GM12865 (cell line): ENCODE data around the gene PLA2G4D.
A peak's percentile ranks its signal among the peaks of the same experiment; 100 is the strongest.

Experiments
- DNase-seq: peaks from one replicate; pipeline ENCODE4 v3.0.0; 2010; ENCODE audit warnings: low read depth
- H3K4me3 ChIP-seq: 2 replicates; pipeline ENCODE4 v1.5.1; 2011; ENCODE audit warnings: mild to moderate bottlenecking, low read depth, low read length, control low read depth
- CTCF ChIP-seq: IDR thresholded peaks from 2 replicates; pipeline ENCODE4 v1.5.1; 2011; ENCODE audit warnings: low read length, control low read depth, low read depth, inconsistent platforms; ENCODE audit not compliant: insufficient read depth; ENCODE audit errors: missing control alignments

Gene PLA2G4D, protein sequence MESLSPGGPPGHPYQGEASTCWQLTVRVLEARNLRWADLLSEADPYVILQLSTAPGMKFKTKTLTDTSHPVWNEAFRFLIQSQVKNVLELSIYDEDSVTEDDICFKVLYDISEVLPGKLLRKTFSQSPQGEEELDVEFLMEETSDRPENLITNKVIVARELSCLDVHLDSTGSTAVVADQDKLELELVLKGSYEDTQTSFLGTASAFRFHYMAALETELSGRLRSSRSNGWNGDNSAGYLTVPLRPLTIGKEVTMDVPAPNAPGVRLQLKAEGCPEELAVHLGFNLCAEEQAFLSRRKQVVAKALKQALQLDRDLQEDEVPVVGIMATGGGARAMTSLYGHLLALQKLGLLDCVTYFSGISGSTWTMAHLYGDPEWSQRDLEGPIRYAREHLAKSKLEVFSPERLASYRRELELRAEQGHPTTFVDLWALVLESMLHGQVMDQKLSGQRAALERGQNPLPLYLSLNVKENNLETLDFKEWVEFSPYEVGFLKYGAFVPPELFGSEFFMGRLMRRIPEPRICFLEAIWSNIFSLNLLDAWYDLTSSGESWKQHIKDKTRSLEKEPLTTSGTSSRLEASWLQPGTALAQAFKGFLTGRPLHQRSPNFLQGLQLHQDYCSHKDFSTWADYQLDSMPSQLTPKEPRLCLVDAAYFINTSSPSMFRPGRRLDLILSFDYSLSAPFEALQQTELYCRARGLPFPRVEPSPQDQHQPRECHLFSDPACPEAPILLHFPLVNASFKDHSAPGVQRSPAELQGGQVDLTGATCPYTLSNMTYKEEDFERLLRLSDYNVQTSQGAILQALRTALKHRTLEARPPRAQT

GRCh38 chr15:42094512-42094963 is at the start of gene PLA2G4D:
PLA2G4D (minus strand) TSS chr15:42094562; CDS start chr15:42094459, 103 bp downstream.
- TF ChIP-seq CTCF: no peak
- peak; percentile 25 for DNase-seq

DNA sequence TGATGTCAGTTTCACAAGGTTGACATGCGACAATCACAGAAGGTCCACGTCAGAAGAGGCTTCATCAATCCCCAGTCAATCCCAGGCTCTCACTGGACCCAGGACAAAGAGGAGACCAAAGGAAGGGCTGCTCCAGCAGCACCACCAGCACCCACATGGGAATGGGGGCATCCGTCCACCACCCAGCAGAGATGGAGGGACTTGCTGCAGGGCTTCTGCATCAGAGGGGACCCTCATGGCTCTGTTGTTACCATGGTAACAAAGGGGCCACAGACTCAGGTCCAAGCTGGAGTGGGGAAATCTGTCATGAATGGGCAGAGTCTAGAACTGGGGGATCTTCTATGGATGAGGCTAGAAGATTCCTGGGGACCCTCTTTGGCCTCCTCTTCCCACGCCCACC is 49.0 kb upstream of the PLA2G4D start:
- no peak for TF ChIP-seq CTCF
- no peak overlapping the region for H3K4me3 ChIP-seq
- DNase-seq: no peak

More at GRCh38 chr15:42094512-42094963, at the start of gene PLA2G4D:
- H3K4me3 ChIP-seq: no peak within 1 kb of the TSS

- TF ChIP-seq CTCF: no peak
These were observed 47.7 kb upstream of the PLA2G4D start for GRCh38 chr15:42141795-42142667.

DNA sequence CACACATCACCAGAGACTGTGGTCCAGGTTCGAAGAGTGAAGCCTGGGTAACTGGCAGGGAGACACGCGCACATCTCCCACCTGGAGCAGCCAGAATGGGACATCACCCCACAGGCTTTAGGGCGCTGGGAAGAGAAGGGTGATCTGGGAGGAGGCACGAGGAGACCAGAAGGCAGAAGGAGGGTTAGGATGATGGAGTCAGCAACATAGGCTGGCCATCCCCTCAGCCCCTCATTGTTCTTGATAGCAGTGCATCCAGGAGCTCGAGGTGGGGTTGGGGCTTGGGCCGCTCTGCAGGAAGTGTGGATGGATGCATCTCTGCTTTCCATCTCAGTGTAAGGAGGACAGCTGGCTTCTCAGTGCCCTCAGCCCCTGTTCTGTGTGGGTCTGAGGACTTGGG is 46.9 kb upstream of the PLA2G4D start:
- no peak for DNase-seq
- no peak overlapping the region for H3K4me3 ChIP-seq
- TF ChIP-seq CTCF: no peak

More at GRCh38 chr15:42141795-42142667, 47.7 kb upstream of the PLA2G4D start:
- no peak for DNase-seq
- H3K4me3 ChIP-seq: no peak overlapping the region

DNA sequence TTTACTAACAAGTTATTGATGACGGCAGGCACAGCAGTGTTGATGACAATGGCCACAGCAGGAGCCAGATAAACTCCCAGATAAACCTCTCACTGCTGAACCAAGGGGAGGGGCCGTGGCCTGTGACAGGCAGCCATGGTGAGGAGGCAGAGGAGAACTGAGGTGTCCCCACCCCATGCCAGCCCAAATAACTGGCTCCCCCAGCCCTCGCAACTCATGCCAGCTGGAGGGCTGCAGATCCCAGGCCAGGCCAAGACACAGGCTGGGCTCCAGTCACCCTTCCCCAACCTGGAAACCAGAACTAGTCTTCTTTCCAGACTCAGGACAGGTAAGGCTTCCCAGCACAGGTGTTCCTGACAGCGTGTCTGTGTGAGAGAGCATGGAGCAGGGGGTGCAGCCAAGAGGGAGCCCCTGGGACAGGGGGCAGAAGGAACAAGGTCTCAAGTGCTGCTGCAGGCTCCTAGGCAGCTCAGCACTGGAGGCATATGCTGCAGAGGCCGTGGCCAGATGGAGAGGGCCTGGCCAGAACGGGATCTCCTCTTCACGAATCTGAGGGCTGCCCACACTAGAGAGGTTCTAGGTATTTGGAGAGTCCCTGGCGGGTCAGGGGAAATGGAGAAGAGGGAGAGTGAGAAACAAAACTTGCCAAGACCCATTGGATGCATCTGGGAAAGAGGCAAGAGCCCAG is 46.2 kb upstream of the PLA2G4D start:
- no peak for DNase-seq
- TF ChIP-seq CTCF: no peak
- no peak overlapping the region for H3K4me3 ChIP-seq

DNA sequence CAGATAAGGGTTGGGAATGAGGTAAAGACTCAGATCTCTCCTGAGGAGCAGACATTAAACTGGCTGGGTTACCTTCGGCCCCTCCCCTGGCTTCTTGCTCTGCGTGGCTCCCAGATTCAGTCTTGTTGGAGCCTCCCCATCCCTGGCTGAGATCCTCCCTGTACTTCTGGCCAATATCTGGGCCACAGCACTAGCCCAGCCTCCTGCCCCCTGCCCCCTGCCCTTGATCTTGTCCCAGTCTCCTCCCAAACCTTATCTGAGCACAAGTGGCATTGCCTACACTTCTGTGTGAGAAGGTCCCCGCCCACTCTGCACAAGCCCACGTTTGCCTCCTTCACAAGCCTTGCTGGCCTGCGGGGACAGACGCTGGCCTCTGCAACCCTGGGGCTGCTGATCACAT is 45.2 kb upstream of the PLA2G4D start:
- DNase-seq: no peak
- no peak for TF ChIP-seq CTCF
- H3K4me3 ChIP-seq: no peak overlapping the region
